ACC112 (cell line): ENCODE results near the gene TIMMDC1.
"Not testable (repeated sequence)": the region's sequence is repeated elsewhere in the genome, so short reads cannot be mapped to it uniquely, and the experiment has no call there.

Source experiments
- H2AFZ ChIP-seq: fragments of 200-600 bp; sonication (generic); one replicate; pipeline ENCODE4 v1.6.0; 2017; ENCODE audit warnings: antibody characterized with exemption, low read length; ENCODE audit not compliant: unreplicated experiment
- H3K27ac ChIP-seq: fragments of 200-600 bp; sonication (generic); 2 replicates; pipeline ENCODE4 v1.5.1; 2014; ENCODE audit warnings: low read depth, mild to moderate bottlenecking, antibody characterized with exemption, low read length, moderate library complexity
- H3K27me3 ChIP-seq: fragments of 200-600 bp; sonication (generic); 2 replicates; pipeline ENCODE4 v1.6.1; 2014; ENCODE audit warnings: mild to moderate bottlenecking, antibody characterized with exemption, low read length, moderate library complexity, mixed read lengths; ENCODE audit not compliant: insufficient read depth
- H3K36me3 ChIP-seq: fragments of 200-600 bp; sonication (generic); 2 replicates; pipeline ENCODE4 v1.6.1; 2016; ENCODE audit warnings: mild to moderate bottlenecking, antibody characterized with exemption, low read length, moderate library complexity, mixed read lengths; ENCODE audit not compliant: insufficient read depth
- H3K4me1 ChIP-seq: fragments of 200-600 bp; sonication (generic); one replicate; pipeline ENCODE4 v1.6.1; 2016; ENCODE audit warnings: low read length, mixed read lengths; ENCODE audit not compliant: insufficient read depth, unreplicated experiment, control insufficient read depth
- H3K4me3 ChIP-seq: fragments of 200-600 bp; sonication (generic); 2 replicates; pipeline ENCODE4 v1.5.1; 2014; ENCODE audit warnings: mild to moderate bottlenecking, low read depth, low read length
- H3K79me2 ChIP-seq: fragments of 200-600 bp; sonication (generic); one replicate; pipeline ENCODE4 v1.6.0; 2016; ENCODE audit warnings: low read length; ENCODE audit not compliant: control insufficient read depth, unreplicated experiment, insufficient read depth

Gene TIMMDC1

GRCh38 chr3:119555309-119555735, 57.0 kb downstream of the TIMMDC1 start:
- Histone ChIP-seq H3K4me3 (no peak overlapping the region), H3K4me1 (no peaks in the 10 kb centered on the region), H2AFZ (no peak overlapping the region), H3K27ac (no peak overlapping the region), H3K79me2 (no peaks in the 10 kb centered on the region), H3K27me3 (0 out of 2 replicates have a peak, but pooled peaks cover 6% of the 10 kb centered on the region), H3K36me3 (no peaks in the 10 kb centered on the region)

- no peak overlapping the region for H3K4me3 ChIP-seq
- no peaks in the 10 kb centered on the region for H3K79me2 ChIP-seq
- H3K27ac ChIP-seq, result no peak overlapping the region
- H3K27me3 ChIP-seq, result 0 out of 2 replicates have a peak, but pooled peaks cover 6% of the 10 kb centered on the region
- no peaks in the 10 kb centered on the region for H3K4me1 ChIP-seq
- no peaks in the 10 kb centered on the region for H3K36me3 ChIP-seq
- H2AFZ ChIP-seq, result no peak overlapping the region
Measured at GRCh38 chr3:119555929-119556328, 57.6 kb downstream of the TIMMDC1 start.

GRCh38 chr3:119557192-119557876, 59.0 kb downstream of the TIMMDC1 start:
- Histone ChIP-seq H3K36me3 (no peaks in the 10 kb centered on the region), H3K4me1 (no peaks in the 10 kb centered on the region), H3K27ac (no peak overlapping the region), H3K79me2 (no peaks in the 10 kb centered on the region), H2AFZ (no peak overlapping the region), H3K4me3 (no peak overlapping the region), H3K27me3 (0 out of 2 replicates have a peak, but pooled peaks cover 6% of the 10 kb centered on the region)

GRCh38 chr3:119557877-119558269, 59.5 kb downstream of the TIMMDC1 start:
- 0 out of 2 replicates have a peak, but pooled peaks cover 6% of the 10 kb centered on the region for H3K27me3 ChIP-seq
- H3K4me1 ChIP-seq, result no peaks in the 10 kb centered on the region
- H2AFZ ChIP-seq, result no peak overlapping the region
- no peak overlapping the region for H3K4me3 ChIP-seq
- no peaks in the 10 kb centered on the region for H3K79me2 ChIP-seq
- H3K27ac ChIP-seq, result no peak overlapping the region
- no peaks in the 10 kb centered on the region for H3K36me3 ChIP-seq

- Histone ChIP-seq H3K36me3 (no peaks in the 10 kb centered on the region), H3K4me3 (no peak overlapping the region), H3K27ac (no peak overlapping the region), H2AFZ (no peak overlapping the region), H3K27me3 (0 out of 2 replicates have a peak, but pooled peaks cover 6% of the 10 kb centered on the region), H3K4me1 (no peaks in the 10 kb centered on the region), H3K79me2 (no peaks in the 10 kb centered on the region)
Measured at GRCh38 chr3:119558626-119559317, 60.4 kb downstream of the TIMMDC1 start.

- no peak within 1 kb of the TSS for H3K4me3 ChIP-seq
- H3K27me3 ChIP-seq, result 0 out of 2 replicates have a peak, but pooled peaks cover 6% of the 10 kb centered on the region
- H3K4me1 ChIP-seq, result no peaks in the 10 kb centered on the region
- H2AFZ ChIP-seq, result no peak within 1 kb of the TSS
- no peaks in the 10 kb centered on the region for H3K36me3 ChIP-seq
- no peak within 1 kb of the TSS for H3K27ac ChIP-seq
- no peaks in the 10 kb centered on the region for H3K79me2 ChIP-seq
Measured at GRCh38 chr3:119559441-119559963, 61.2 kb downstream of the TIMMDC1 start, which contains the start of gene CD80. Gene CD80, minus strand, starts transcription at chr3:119559614. Its CDS starts 1,886 bp downstream, at chr3:119557728.

GRCh38 chr3:119560160-119560559, 61.8 kb downstream of the TIMMDC1 start:
- H3K4me1 ChIP-seq, result no peaks in the 10 kb centered on the region
- no peaks in the 10 kb centered on the region for H3K79me2 ChIP-seq
- no peak overlapping the region for H3K27ac ChIP-seq
- H3K4me3 ChIP-seq, result no peak overlapping the region
- H2AFZ ChIP-seq, result no peak overlapping the region
- H3K36me3 ChIP-seq, result no peaks in the 10 kb centered on the region
- H3K27me3 ChIP-seq, result 0 out of 2 replicates have a peak, but pooled peaks cover 6% of the 10 kb centered on the region

- Histone ChIP-seq H2AFZ (no peak overlapping the region), H3K27me3 (no peaks in the 10 kb centered on the region), H3K4me1 (no peaks in the 10 kb centered on the region), H3K79me2 (no peaks in the 10 kb centered on the region), H3K36me3 (no peaks in the 10 kb centered on the region), H3K27ac (no peak overlapping the region), H3K4me3 (no peak overlapping the region)
Measured at GRCh38 chr3:119562307-119562961, 64.1 kb downstream of the TIMMDC1 start.

- not testable (repeated sequence) for H3K79me2 ChIP-seq, H3K4me3 ChIP-seq, H3K27ac ChIP-seq, H3K36me3 ChIP-seq, H3K4me1 ChIP-seq, H2AFZ ChIP-seq, H3K27me3 ChIP-seq
Measured at GRCh38 chr3:119563334-119563733, 65.0 kb downstream of the TIMMDC1 start.

GRCh38 chr3:119569156-119569555, 70.8 kb downstream of the TIMMDC1 start:
- Histone ChIP-seq H3K4me1 (no peaks in the 10 kb centered on the region), H3K27ac (no peak overlapping the region), H3K79me2 (no peaks in the 10 kb centered on the region), H3K4me3 (no peak overlapping the region), H3K27me3 (0 out of 2 replicates have a peak, but pooled peaks cover 4% of the 10 kb centered on the region), H2AFZ (no peak overlapping the region), H3K36me3 (no peaks in the 10 kb centered on the region)
